Activated T-cell treated with anti-CD3 and anti-CD28 coated beads, Interleukin-2, amount 50 U/mL, for 24 hours (primary cell): Measurements from ENCODE around the gene KRT1.

ENCODE experiments used
- DNase-seq: peaks from one replicate; pipeline ENCODE4 v3.0.0-alpha.2; 2020
- H3K27ac Mint-ChIP-seq: 2 replicates; pipeline ENCODE4 v1.8.0; 2020; ENCODE audit warnings: mild to moderate bottlenecking, mixed read lengths
- H3K27me3 Mint-ChIP-seq: 2 replicates; pipeline ENCODE4 v1.8.0; 2020; ENCODE audit warnings: mixed read lengths
- H3K36me3 Mint-ChIP-seq: 2 replicates; pipeline ENCODE4 v1.8.0; 2020; ENCODE audit warnings: low read depth, mixed read lengths
- H3K4me1 Mint-ChIP-seq: 2 replicates; pipeline ENCODE4 v1.8.0; 2020; ENCODE audit warnings: low read depth, mixed read lengths
- H3K4me3 Mint-ChIP-seq: 2 replicates; pipeline ENCODE4 v1.8.0; 2020; ENCODE audit warnings: mild to moderate bottlenecking, moderate library complexity, mixed read lengths
- H3K9me3 Mint-ChIP-seq: 2 replicates; pipeline ENCODE4 v1.8.0; 2020; ENCODE audit warnings: mixed read lengths

Gene KRT1

DNA sequence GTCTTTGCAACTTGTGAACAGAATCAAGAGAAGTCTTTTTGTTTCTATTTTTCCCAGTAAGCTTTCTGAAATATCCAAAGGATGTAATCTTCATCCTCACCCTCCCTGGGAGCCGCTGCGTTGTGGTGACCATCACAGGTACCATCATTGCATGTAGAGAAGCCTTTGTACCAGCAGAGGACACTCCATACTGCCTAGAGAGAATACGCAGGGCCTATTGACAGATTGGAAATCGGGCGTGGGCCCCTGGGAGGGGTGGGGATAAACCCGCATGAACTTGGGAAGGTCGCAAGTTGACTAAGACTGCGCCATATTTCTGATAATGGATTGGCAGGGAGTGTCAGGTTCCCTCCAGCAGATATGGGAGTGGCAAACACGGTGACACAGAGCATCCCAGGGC is 12.7 kb downstream of the KRT1 start:
- Mint-ChIP-seq H3K9me3 (no peaks in the 10 kb centered on the region), H3K27me3 (no peaks in the 10 kb centered on the region), H3K4me3 (no peak overlapping the region), H3K4me1 (peaks cover under 1% of the 10 kb centered on the region), H3K27ac (no peak overlapping the region), H3K36me3 (no peaks in the 10 kb centered on the region)
- no peak for DNase-seq

DNA sequence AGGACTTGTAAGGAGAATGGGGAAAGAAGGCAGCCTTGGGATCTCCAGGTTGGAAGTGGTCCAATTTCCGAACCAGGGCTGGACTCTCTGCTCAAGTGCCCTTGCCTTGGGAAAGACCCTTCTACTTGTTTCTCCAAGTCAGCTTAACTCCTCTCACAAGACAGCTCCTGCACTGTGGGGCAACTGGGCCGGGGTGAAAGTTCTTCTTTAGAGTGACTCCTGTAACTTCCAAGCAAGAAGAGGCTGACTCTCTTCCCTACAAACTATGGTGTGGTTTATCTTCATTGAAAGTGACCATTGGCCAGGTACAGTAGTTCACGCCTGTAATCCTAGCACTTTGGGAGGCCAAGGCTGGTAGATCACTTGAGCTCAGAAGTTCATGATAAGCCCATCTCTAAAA is 13.7 kb downstream of the KRT1 start:
- Mint-ChIP-seq H3K4me1 (peaks cover 4% of the 10 kb centered on the region), H3K4me3 (no peak overlapping the region)
- no peak for DNase-seq

DNA sequence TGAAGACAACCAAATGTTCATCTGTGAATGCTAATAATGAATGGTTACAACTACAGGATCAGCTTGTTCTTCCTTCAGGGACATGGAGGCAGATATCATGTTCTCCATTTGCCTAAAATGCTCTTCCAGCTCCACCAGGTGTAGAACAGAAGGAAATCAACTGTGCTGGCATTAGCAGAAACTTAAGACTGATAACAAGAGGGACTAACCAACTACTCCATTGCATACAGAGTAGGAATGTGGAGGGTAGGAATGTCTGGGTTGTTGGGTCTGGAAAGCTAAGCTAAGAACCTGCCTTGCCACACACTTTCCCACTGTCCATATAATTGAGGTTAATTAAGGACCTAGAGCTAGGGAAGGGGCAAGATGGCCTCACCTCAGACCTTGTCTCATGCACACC is 16.8 kb downstream of the KRT1 start:
- H3K9me3 Mint-ChIP-seq = no peaks in the 10 kb centered on the region
- no peaks in the 10 kb centered on the region for H3K36me3 Mint-ChIP-seq
- no peak overlapping the region for H3K4me3 Mint-ChIP-seq
- H3K27ac Mint-ChIP-seq = no peak overlapping the region
- peaks cover 4% of the 10 kb centered on the region for H3K4me1 Mint-ChIP-seq
- DNase-seq = no peak
- no peaks in the 10 kb centered on the region for H3K27me3 Mint-ChIP-seq

More for the DNA sequence above, 13.7 kb downstream of the KRT1 start:
- H3K36me3 Mint-ChIP-seq = no peaks in the 10 kb centered on the region
- no peaks in the 10 kb centered on the region for H3K9me3 Mint-ChIP-seq
- no peaks in the 10 kb centered on the region for H3K27me3 Mint-ChIP-seq
- H3K27ac Mint-ChIP-seq = no peak overlapping the region

DNA sequence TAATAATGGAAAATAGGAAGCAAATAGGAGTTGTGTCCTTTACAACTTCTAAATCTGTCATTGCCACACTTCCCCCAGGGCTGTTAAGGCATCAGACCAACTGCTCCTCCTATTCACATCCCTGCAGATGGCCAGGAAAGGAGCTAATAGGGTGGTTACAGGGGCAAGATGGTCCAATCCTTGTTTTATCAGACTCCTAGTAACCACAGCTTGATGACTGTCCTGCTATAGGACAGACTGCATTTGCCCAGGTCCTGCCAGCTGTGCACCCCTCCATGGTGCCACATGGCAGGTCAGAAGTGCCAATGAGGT is 17.3 kb downstream of the KRT1 start:
- Mint-ChIP-seq H3K27me3 (no peaks in the 10 kb centered on the region), H3K27ac (no peak overlapping the region), H3K4me3 (no peak overlapping the region), H3K4me1 (peaks cover 4% of the 10 kb centered on the region), H3K36me3 (no peaks in the 10 kb centered on the region), H3K9me3 (no peaks in the 10 kb centered on the region)
- no peak for DNase-seq

DNA sequence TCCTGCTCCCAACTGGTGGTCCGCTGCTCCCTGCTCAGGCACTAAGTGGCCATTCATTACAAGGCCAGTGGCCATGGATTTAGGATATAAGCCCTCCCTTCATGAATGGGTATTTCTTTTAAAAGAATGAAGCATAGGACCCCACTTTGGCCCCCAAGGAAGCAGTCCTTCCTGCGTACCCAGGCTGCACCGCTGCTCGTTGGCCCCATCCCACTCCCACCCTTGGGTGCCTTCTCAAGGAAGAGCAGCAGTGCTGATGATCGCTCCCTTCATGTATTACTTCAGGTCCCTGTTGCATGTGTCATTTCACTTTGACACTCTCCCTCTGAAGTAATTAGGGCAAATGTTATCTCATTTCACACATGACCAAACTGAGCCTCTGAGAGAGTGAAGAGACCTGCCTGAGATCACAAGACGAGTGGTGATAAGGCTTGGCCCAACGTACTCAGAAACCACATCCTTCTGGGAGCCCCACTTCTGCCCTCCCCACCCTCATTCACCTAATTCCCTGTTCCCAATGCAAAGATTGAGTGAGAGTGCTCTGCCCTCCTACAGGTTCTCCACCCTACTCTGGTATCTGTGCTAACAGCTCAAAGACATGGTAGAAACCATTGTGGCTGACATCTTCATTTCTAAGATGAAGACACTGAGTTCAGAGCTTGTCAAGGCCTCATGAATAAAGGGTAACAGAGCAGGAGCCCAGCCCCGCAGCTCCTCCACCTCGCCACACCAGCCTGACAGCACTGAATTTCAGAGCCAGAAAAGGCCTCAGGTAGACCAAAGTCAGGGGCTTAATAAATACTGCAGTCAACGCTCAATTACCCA is 17.9 kb downstream of the KRT1 start:
- H3K4me3 Mint-ChIP-seq = no peak overlapping the region
- H3K27ac Mint-ChIP-seq = no peak overlapping the region
- H3K27me3 Mint-ChIP-seq = no peaks in the 10 kb centered on the region
- H3K36me3 Mint-ChIP-seq = no peaks in the 10 kb centered on the region
- no peak for DNase-seq
- peaks cover 4% of the 10 kb centered on the region for H3K4me1 Mint-ChIP-seq
- H3K9me3 Mint-ChIP-seq = no peaks in the 10 kb centered on the region

DNA sequence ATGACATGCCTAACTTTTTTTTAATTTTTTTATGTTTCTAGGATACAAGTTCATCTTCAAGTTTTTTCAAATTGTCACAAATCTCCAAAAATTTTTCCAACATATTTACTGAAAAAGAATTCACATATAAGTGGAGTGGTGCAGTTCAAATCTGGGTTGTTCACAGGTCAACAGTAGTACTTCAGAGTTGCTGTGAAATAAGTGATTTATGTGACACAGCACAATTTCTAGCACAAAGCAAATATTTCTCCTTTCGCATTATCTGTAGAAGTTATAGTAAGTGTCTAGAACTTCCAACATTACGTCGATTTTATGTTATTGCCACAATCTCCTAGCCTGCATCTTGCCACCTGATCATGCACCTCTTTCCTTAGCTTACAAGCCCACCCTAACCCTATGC is 18.5 kb downstream of the KRT1 start:
- Mint-ChIP-seq H3K9me3 (no peaks in the 10 kb centered on the region), H3K4me1 (peaks cover 4% of the 10 kb centered on the region), H3K4me3 (no peak overlapping the region), H3K36me3 (no peaks in the 10 kb centered on the region), H3K27me3 (no peaks in the 10 kb centered on the region), H3K27ac (no peak overlapping the region)
- DNase-seq = no peak

DNA sequence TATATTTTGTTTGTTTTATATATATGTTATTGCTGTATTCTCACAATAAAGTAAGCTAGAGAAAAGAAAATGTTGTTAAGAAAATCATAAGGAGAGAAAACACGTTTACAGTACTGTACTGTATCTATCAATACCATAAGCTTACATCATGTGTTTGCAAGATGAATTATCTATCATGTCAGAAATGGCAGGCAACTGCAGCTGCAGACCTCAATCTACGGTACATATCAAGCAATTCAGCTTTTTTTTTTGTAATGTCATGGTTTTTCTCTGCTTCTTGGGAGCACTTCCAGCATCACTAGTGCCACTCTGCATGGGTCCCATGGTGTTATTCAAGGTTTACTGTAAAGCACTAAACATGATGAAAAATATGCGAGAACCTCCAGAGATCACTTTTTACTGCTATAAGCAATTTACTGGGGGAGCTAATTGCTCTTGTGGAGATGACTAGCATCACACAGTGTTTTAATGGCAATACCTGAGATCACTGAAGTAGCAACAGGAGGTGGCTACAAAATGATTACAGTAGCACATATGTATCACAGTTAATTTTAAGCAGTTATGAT is 19.2 kb downstream of the KRT1 start:
- DNase-seq = no peak
- Mint-ChIP-seq H3K4me1 (peaks cover 4% of the 10 kb centered on the region), H3K9me3 (no peaks in the 10 kb centered on the region), H3K27ac (no peak overlapping the region), H3K4me3 (no peak overlapping the region), H3K27me3 (no peaks in the 10 kb centered on the region), H3K36me3 (no peaks in the 10 kb centered on the region)

DNA sequence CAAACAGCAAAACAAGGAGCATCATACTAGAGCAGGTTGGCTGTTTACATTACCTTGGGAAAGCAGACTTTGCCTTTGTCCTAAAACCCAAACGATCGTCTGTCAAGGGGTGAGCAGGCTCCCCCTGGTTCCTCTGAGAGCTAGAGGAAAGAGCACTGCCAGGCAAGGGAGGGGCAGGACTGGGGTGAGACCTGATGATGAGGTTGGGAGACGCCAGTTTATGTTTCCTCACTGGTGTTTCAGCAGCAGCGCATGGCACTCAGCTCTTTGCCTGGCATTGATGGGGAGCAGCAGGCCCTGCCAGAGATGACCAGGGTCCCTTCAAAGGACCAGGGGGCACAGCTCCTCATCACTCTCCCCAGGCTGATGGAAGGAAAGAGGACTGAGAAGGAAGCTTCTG is 20.3 kb downstream of the KRT1 start:
- DNase-seq = no peak
- no peaks in the 10 kb centered on the region for H3K36me3 Mint-ChIP-seq
- no peak overlapping the region for H3K27ac Mint-ChIP-seq
- no peaks in the 10 kb centered on the region for H3K9me3 Mint-ChIP-seq
- no peak overlapping the region for H3K4me3 Mint-ChIP-seq
- H3K27me3 Mint-ChIP-seq = no peaks in the 10 kb centered on the region
- H3K4me1 Mint-ChIP-seq = peaks cover 8% of the 10 kb centered on the region

DNA sequence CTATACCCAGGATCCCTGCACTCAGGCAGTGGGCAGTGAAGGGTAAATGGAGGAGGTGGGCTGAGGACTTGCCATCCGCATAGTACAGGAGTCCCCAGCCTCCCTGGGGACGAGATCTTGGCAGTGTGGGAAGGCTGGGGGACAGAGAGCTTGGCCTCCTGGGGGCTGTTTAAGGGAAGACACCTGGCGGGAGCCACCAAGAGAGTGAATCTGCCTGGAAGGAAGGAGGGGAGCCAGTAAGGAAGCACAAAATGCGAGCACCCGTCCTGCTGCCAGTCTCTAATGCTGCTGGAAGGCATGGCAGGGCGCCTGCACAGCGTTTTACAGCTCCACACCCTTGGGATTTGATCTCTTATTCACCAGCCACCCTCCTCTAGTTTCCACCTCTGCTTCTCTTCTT is 20.8 kb downstream of the KRT1 start:
- no peak for DNase-seq
- Mint-ChIP-seq H3K36me3 (no peaks in the 10 kb centered on the region), H3K4me1 (peaks cover 8% of the 10 kb centered on the region), H3K9me3 (no peaks in the 10 kb centered on the region), H3K27me3 (no peaks in the 10 kb centered on the region), H3K4me3 (no peak overlapping the region), H3K27ac (no peak overlapping the region)

DNA sequence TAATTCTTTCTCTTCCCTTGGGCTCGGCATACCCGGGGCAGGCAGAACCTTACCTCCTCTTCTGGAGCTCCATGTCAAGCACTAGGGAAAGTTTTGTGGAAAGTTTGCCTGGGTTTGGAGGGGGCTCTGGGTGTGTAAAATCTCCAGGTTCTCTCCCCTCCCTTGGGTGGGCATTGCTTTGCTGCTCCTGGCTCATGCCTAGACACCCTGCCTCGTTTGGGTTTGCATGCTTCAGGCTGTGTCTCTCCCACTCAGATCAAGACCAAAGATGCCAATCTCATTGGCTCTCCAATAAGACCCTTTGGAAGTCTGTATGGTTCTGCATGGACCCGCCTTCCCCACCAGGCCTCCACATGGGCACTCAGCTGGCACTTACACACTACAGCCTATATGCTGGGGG is 22.0 kb downstream of the KRT1 start:
- no peak overlapping the region for H3K27ac Mint-ChIP-seq
- no peak overlapping the region for H3K4me3 Mint-ChIP-seq
- H3K36me3 Mint-ChIP-seq = no peaks in the 10 kb centered on the region
- H3K27me3 Mint-ChIP-seq = no peaks in the 10 kb centered on the region
- no peak for DNase-seq
- no peaks in the 10 kb centered on the region for H3K9me3 Mint-ChIP-seq
- peaks cover 8% of the 10 kb centered on the region for H3K4me1 Mint-ChIP-seq

DNA sequence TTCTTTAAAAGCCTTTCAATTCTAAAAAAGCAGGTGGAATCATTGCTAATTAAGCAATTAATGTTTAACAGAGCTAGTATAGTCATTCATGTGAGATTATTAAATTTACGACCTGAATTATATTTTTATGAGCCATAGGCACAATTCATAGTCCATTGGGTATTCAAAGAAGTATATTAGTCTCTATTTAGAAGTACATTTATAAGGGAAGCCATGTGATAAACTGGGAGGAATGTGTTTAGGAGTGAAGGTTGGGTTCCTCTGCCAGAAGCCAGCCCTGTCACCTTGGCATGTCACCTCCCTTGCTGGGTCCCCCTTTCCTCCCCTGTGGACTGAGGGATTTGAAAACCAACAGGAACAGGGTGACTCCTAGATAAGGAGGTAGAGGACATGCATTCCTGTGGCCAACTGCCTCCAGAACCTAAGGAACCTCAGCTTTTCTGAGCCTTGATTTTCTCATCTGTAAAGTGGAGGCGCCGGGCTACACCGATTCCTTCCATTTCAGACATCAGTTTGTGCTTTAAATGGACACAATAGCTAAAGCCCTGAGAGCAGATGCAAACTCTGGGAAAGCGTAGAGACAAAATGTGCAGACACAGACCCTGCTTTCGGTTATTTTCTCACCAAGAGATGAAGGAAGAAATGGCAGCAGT is 22.8 kb downstream of the KRT1 start:
- Mint-ChIP-seq H3K4me1 (peaks cover 7% of the 10 kb centered on the region), H3K4me3 (no peak overlapping the region), H3K9me3 (no peaks in the 10 kb centered on the region), H3K27ac (no peak overlapping the region), H3K27me3 (no peaks in the 10 kb centered on the region), H3K36me3 (no peaks in the 10 kb centered on the region)
- DNase-seq = no peak

DNA sequence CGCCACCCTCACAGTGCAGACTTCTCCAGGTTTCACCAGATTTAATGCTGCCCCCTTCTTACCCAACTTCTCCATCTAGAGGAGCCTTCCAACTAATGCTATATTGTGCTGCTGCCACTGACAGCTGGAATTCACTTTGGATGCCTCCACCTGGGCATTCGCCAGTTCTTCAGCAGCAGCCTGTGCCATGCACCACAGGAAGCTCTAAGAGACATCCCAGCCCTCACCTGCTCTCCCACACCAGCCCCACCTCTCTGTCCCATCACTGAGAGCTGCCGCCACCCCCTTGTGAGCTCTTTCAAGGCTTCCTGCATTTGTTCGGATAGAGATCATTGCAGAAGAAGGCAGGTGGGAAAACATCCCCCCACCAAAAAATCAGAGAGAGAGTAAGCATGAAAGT is 23.6 kb downstream of the KRT1 start:
- Mint-ChIP-seq H3K27me3 (no peaks in the 10 kb centered on the region), H3K4me3 (no peak overlapping the region), H3K9me3 (no peaks in the 10 kb centered on the region), H3K27ac (no peak overlapping the region), H3K36me3 (no peaks in the 10 kb centered on the region), H3K4me1 (peaks cover 4% of the 10 kb centered on the region)
- no peak for DNase-seq

DNA sequence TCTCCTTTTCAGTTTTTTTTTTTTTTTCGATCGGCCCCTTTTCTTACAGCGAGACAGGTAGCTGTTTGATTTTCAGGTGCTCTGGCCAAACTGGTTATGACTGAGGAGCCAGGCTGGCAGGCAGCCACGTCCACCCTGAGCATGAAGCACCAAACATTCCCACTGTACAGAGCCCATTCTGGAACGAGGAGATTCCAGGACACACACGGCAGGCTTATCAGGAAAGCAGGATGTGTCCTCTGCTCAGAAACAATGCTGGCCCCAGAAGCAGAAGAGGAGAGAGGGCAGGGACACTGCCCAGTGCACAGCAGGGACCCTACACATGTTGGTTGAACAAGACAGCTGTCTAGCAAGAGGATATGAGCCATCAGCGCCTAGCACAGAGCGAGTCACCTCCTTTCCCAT is 24.5 kb downstream of the KRT1 start:
- H3K27me3 Mint-ChIP-seq = no peaks in the 10 kb centered on the region
- no peak overlapping the region for H3K27ac Mint-ChIP-seq
- H3K9me3 Mint-ChIP-seq = no peaks in the 10 kb centered on the region
- DNase-seq = no peak
- peaks cover 4% of the 10 kb centered on the region for H3K4me1 Mint-ChIP-seq
- no peak overlapping the region for H3K4me3 Mint-ChIP-seq
- no peaks in the 10 kb centered on the region for H3K36me3 Mint-ChIP-seq

DNA sequence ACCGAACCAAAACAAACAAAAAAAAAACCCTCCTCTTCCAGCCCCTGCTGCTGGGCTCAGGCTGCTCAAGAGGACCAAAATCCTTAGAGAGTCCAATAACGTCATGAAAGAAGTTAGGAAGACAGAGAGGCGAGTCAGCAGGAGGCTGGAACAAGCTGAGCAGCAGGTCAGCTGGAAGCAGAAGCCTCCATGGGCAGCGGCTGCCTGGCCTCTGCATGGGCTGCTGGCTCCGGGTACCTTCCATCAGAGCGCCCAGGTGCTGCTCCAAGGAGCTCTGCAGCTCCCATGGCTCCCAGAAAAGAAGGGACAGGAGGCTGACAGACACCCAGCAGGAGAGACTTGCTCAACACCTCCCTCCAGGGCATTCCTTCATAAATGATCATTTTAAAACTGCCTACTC is 25.0 kb downstream of the KRT1 start:
- Mint-ChIP-seq H3K4me1 (peaks cover 4% of the 10 kb centered on the region), H3K27me3 (no peaks in the 10 kb centered on the region), H3K36me3 (no peaks in the 10 kb centered on the region), H3K27ac (no peak overlapping the region), H3K4me3 (no peak overlapping the region), H3K9me3 (no peaks in the 10 kb centered on the region)
- DNase-seq = no peak

DNA sequence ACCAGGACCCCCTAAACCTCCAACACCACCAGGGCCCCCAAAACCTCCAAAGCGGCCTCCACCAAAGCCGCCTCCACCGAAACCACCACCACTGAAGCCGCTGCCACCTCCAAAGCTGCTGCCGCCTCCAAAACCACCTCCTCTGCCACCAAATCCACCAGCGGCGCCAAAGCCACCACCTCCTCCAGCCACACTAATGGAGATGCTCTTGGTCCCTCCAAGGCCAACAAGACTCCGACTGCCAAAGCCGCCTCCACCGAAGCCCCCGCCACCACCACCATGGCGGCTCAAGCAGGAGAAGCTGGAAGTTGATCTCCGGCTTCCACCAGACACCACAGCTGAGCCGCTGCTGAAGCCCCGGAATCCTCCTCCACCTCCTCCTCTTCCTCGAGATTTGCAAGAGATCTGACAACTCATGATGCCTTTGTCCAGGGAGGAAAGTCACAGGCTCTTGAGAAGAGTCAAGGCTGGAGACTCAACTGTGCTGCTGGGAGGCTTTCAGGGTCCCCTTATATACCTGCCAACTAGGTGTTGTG is 28.4 kb downstream of the KRT1 start, which contains the start of gene KRT2:
Gene KRT2 (minus strand): TSS at position 486 of the 536 bp plus-strand sequence. CDS start 69 bp downstream, at position 417.
- Mint-ChIP-seq H3K9me3 (no peaks in the 10 kb centered on the region), H3K4me1 (peaks cover 30% of the 10 kb centered on the region), H3K36me3 (no peaks in the 10 kb centered on the region), H3K4me3 (no peak within 1 kb of the TSS), H3K27me3 (no peaks in the 10 kb centered on the region), H3K27ac (no peak within 1 kb of the TSS)
- no peak for DNase-seq
